Trophoblast cell (in vitro differentiated cells and primary cell): ENCODE results near the gene VPS4B.

ENCODE experiments used
- DNase-seq, 2 donors: peaks; one replicate each; pipeline ENCODE4 v3.0.0-alpha.2; 2016
- H2AFZ ChIP-seq: 2 replicates; pipeline ENCODE4 v1.6.1; 2013; ENCODE audit warnings: low read length, moderate library complexity, mild to moderate bottlenecking; ENCODE audit not compliant: insufficient read depth, poor library complexity
- H2AK5ac ChIP-seq: 2 replicates; pipeline ENCODE4 v1.6.1; 2013; ENCODE audit warnings: mild to moderate bottlenecking, low read length
- H2BK120ac ChIP-seq: 2 replicates; pipeline ENCODE4 v1.6.1; 2013; ENCODE audit warnings: low read length, mild to moderate bottlenecking, moderate library complexity; ENCODE audit not compliant: insufficient read depth, poor library complexity
- H2BK12ac ChIP-seq: 2 replicates; pipeline ENCODE4 v1.6.1; 2013; ENCODE audit warnings: mild to moderate bottlenecking, low read length, moderate library complexity
- H2BK5ac ChIP-seq: 2 replicates; pipeline ENCODE4 v1.6.1; 2013; ENCODE audit warnings: low read length, low read depth, moderate library complexity, mild to moderate bottlenecking; ENCODE audit not compliant: poor library complexity
- H3K14ac ChIP-seq: 2 replicates; pipeline ENCODE4 v1.6.1; 2013; ENCODE audit warnings: mild to moderate bottlenecking, low read length
- H3K18ac ChIP-seq: 2 replicates; pipeline ENCODE4 v1.6.1; 2013; ENCODE audit warnings: mild to moderate bottlenecking, low read length
- H3K23ac ChIP-seq: 2 replicates; pipeline ENCODE4 v1.6.1; 2013; ENCODE audit warnings: low read length
- H3K27ac ChIP-seq: 2 replicates; pipeline ENCODE4 v1.5.1; 2013; ENCODE audit warnings: low read depth, mild to moderate bottlenecking, inconsistent platforms, low read length, moderate library complexity
- H3K27me3 ChIP-seq: 2 replicates; pipeline ENCODE4 v1.6.1; 2013; ENCODE audit warnings: inconsistent platforms, mild to moderate bottlenecking, low read length, moderate library complexity; ENCODE audit not compliant: insufficient read depth
- H3K36me3 ChIP-seq, 2 experiments: 1 replicate in 1 of 2; 2 replicates in 1 of 2; pipeline ENCODE4 v1.6.1; 2013; ENCODE audit warnings: low read length in 2 of 2, mild to moderate bottlenecking in 2 of 2, moderate library complexity in 1 of 2; ENCODE audit not compliant: insufficient read depth in 2 of 2, control insufficient read depth in 1 of 2
- H3K4ac ChIP-seq: 2 replicates; pipeline ENCODE4 v1.6.1; 2013; ENCODE audit warnings: low read depth, mild to moderate bottlenecking, low read length, moderate library complexity
- H3K4me1 ChIP-seq, 2 experiments: 1 replicate in 1 of 2; 2 replicates in 1 of 2; pipeline ENCODE4 v1.6.1; 2013; ENCODE audit warnings: low read length in 2 of 2, mild to moderate bottlenecking in 2 of 2, moderate library complexity in 1 of 2; ENCODE audit not compliant: insufficient read depth in 2 of 2, control insufficient read depth in 1 of 2
- H3K4me2 ChIP-seq: 2 replicates; pipeline ENCODE4 v1.6.1; 2013; ENCODE audit warnings: inconsistent platforms, mild to moderate bottlenecking, low read length, moderate library complexity
- H3K4me3 ChIP-seq: 2 replicates; pipeline ENCODE4 v1.5.1; 2013; ENCODE audit warnings: mild to moderate bottlenecking, low read depth, low read length, inconsistent platforms
- H3K79me1 ChIP-seq: one replicate; pipeline ENCODE4 v1.6.1; 2013; ENCODE audit warnings: low read length
- H3K79me2 ChIP-seq: 2 replicates; pipeline ENCODE4 v1.6.1; 2013; ENCODE audit warnings: low read length, mild to moderate bottlenecking; ENCODE audit not compliant: control insufficient read depth, insufficient read depth, poor library complexity
- H3K9ac ChIP-seq: 2 replicates; pipeline ENCODE4 v1.6.1; 2013; ENCODE audit warnings: mild to moderate bottlenecking, low read length
- H3K9me3 ChIP-seq: 2 replicates; pipeline ENCODE4 v1.6.1; 2013; ENCODE audit warnings: low read depth, mild to moderate bottlenecking, control low read depth, inconsistent platforms, low read length; ENCODE audit not compliant: insufficient read depth
- H4K12ac ChIP-seq: 2 replicates; pipeline ENCODE4 v1.6.1; 2013; ENCODE audit warnings: low read depth, mild to moderate bottlenecking, low read length, moderate library complexity
- H4K8ac ChIP-seq: 2 replicates; pipeline ENCODE4 v1.6.1; 2013; ENCODE audit warnings: low read depth, mild to moderate bottlenecking, low read length, moderate library complexity
- H4K91ac ChIP-seq: one replicate; pipeline ENCODE4 v1.6.1; 2013; ENCODE audit warnings: low read depth, mild to moderate bottlenecking, low read length, moderate library complexity
- WGBS: extraction: QIAGEN DNeasy Blood & Tissue Kit; methylation state at CpG from one replicate; pipeline ENCODE4 v1.1.7; 2013; ENCODE audit warnings: missing lambda C conversion rate; ENCODE audit not compliant: insufficient read length, insufficient coverage; ENCODE audit errors: extremely low coverage; 5-methylcytosine and 5-hydroxymethylcytosine counted together

The VPS4B gene

GRCh38 chr18:63402246-63403162, 19.8 kb downstream of the VPS4B start:
- Histone ChIP-seq H3K79me1 (no peaks in the 10 kb centered on the region), H3K4me1 (no peaks in the 10 kb centered on the region), H3K14ac (no peak overlapping the region), H2AK5ac (no peak overlapping the region), H3K36me3 (peaks cover 15 to 24% of the 10 kb centered on the region in 2 experiments), H3K4ac (no peak overlapping the region), H3K18ac (no peak overlapping the region), H4K91ac (no peak overlapping the region), H3K27ac (no peak overlapping the region), H3K9ac (no peak overlapping the region), H3K9me3 (no peaks in the 10 kb centered on the region), H3K23ac (no peak overlapping the region), H4K12ac (no peak overlapping the region), H3K4me3 (no peak overlapping the region), H2BK120ac (no peak overlapping the region), H2BK5ac (no peak overlapping the region), H3K27me3 (no peaks in the 10 kb centered on the region), H2BK12ac (no peak overlapping the region), H3K4me2 (no peak overlapping the region), H4K8ac (no peak overlapping the region), H2AFZ (no peak overlapping the region), H3K79me2 (no peaks in the 10 kb centered on the region)
- no CpG with 5 or more reads among the region's 8 CpGs for WGBS
- no peak for DNase-seq

GRCh38 chr18:63399300-63399699, 23.0 kb downstream of the VPS4B start:
- Histone ChIP-seq H4K12ac (no peak overlapping the region), H3K4me2 (no peak overlapping the region), H3K14ac (no peak overlapping the region), H3K4me1 (no peaks in the 10 kb centered on the region), H4K8ac (no peak overlapping the region), H3K27me3 (no peaks in the 10 kb centered on the region), H4K91ac (no peak overlapping the region), H2BK120ac (no peak overlapping the region), H3K36me3 (peaks cover 26 to 31% of the 10 kb centered on the region in 2 experiments), H2BK5ac (no peak overlapping the region), H3K79me2 (no peaks in the 10 kb centered on the region), H2BK12ac (no peak overlapping the region), H2AFZ (no peak overlapping the region), H3K18ac (no peak overlapping the region), H2AK5ac (no peak overlapping the region), H3K9me3 (no peaks in the 10 kb centered on the region), H3K4ac (no peak overlapping the region), H3K4me3 (no peak overlapping the region), H3K9ac (no peak overlapping the region), H3K27ac (no peak overlapping the region), H3K79me1 (no peaks in the 10 kb centered on the region), H3K23ac (no peak overlapping the region)
- no peak for DNase-seq
- WGBS = no CpG with 5 or more reads among the region's 3 CpGs

GRCh38 chr18:63397349-63397748, 24.9 kb downstream of the VPS4B start:
- no peaks in the 10 kb centered on the region for H3K27me3 ChIP-seq
- no peak overlapping the region for H3K18ac ChIP-seq
- H2AFZ ChIP-seq = no peak overlapping the region
- no peak for DNase-seq
- H3K14ac ChIP-seq = no peak overlapping the region
- H3K36me3 ChIP-seq = peaks cover 34 to 37% of the 10 kb centered on the region in 2 experiments
- H3K79me1 ChIP-seq = no peaks in the 10 kb centered on the region
- no peak overlapping the region for H2BK5ac ChIP-seq
- no peak overlapping the region for H4K91ac ChIP-seq
- H3K4ac ChIP-seq = no peak overlapping the region
- no peaks in the 10 kb centered on the region for H3K9me3 ChIP-seq
- no peak overlapping the region for H3K9ac ChIP-seq
- H4K8ac ChIP-seq = no peak overlapping the region
- whole genome bisulfite sequencing = no CpG with 5 or more reads among the region's 1 CpG
- H3K79me2 ChIP-seq = no peaks in the 10 kb centered on the region
- H3K4me1 ChIP-seq = no peaks in the 10 kb centered on the region
- no peak overlapping the region for H3K4me2 ChIP-seq
- H3K4me3 ChIP-seq = no peak overlapping the region
- no peak overlapping the region for H4K12ac ChIP-seq
- no peak overlapping the region for H2AK5ac ChIP-seq
- no peak overlapping the region for H2BK12ac ChIP-seq
- H2BK120ac ChIP-seq = no peak overlapping the region
- H3K27ac ChIP-seq = no peak overlapping the region
- no peak overlapping the region for H3K23ac ChIP-seq

GRCh38 chr18:63395503-63395902, 26.8 kb downstream of the VPS4B start:
- H2AK5ac ChIP-seq = no peak overlapping the region
- no peak overlapping the region for H3K18ac ChIP-seq
- H2BK5ac ChIP-seq = no peak overlapping the region
- no peak overlapping the region for H2BK12ac ChIP-seq
- no CpG with 5 or more reads among the region's 1 CpG for WGBS
- H3K79me1 ChIP-seq = no peaks in the 10 kb centered on the region
- no peaks in the 10 kb centered on the region for H3K9me3 ChIP-seq
- no peak overlapping the region for H4K91ac ChIP-seq
- no peak overlapping the region for H3K4me2 ChIP-seq
- H4K8ac ChIP-seq = no peak overlapping the region
- no peaks in the 10 kb centered on the region for H3K27me3 ChIP-seq
- H3K9ac ChIP-seq = no peak overlapping the region
- no peak overlapping the region for H3K27ac ChIP-seq
- H2AFZ ChIP-seq = no peak overlapping the region
- H2BK120ac ChIP-seq = no peak overlapping the region
- H3K23ac ChIP-seq = no peak overlapping the region
- no peak for DNase-seq
- no peaks in the 10 kb centered on the region for H3K4me1 ChIP-seq
- H3K14ac ChIP-seq = no peak overlapping the region
- no peaks in the 10 kb centered on the region for H3K79me2 ChIP-seq
- no peak overlapping the region for H4K12ac ChIP-seq
- H3K36me3 ChIP-seq = peaks cover 32 to 33% of the 10 kb centered on the region in 2 experiments
- H3K4ac ChIP-seq = no peak overlapping the region
- no peak overlapping the region for H3K4me3 ChIP-seq
